Mesenteric fat pad (tissue), 1 donor: ENCODE data around the gene RPS6KA5. TPM values are rescaled to one million over a fixed set of nuclear protein-coding genes. Genes with fewer than 3 reads are reported as not detected.
"Not testable (repeated sequence)": the region's sequence is repeated elsewhere in the genome, so short reads cannot be mapped to it uniquely, and the experiment has no call there.

Source experiments
- DNase-seq: peaks from one replicate; pipeline ENCODE4 v3.0.0-alpha.2; 2020; ENCODE audit warnings: low spot score
- total RNA-seq: library from RNA; stranded (reverse); fragmentation: NEBNext Ultra II Directional; extraction: Animal tissue kit (Norgen Biotek cat#: 25700); gene quantifications from one replicate; pipeline ENCODE4 v1.2.1, GENCODE V29; 2021
- donor health status: DM: yes; HTN: yes; CAD: no.

The RPS6KA5 gene
- total RNA-seq, 1 donor from 2014 or later = 3.2 TPM

DNA sequence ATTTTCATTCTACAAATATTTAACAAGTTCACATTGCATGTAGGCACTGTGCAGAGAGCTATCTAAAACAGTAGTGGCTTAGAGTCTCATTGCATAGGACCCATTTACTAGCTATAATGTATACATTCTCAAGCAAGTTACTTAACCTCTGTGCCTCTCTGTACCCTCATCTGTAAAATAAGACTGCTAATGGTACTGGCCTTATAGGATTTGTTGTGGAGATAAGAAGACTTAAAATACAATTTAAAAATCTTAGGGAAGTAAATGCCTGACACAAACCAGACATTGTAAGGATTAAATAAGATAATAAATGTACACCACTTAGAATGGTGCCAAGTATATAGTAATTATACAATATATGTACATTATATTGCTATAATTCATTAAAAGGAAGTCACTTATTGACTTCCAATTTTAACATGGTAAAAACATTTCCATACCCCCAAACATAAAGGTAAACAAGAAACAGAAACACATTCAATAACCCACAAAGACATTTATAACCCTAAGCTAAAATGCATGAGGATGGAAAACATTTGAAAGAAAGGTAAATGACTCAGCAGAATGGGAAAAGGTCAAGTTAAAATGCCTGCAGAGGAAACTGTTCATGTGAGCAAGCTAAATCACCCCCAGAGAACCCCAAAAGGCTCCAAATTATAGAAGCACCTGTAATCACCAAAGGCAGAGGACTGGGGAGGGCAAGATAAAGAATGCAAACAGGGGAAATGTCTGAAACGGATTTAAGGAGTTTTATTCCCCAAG lies 30.8 kb downstream of the RPS6KA5 start:
- no peak for DNase-seq

GRCh38 chr14:91027561-91027960 lies 32.9 kb downstream of the RPS6KA5 start:
- no peak for DNase-seq

DNA sequence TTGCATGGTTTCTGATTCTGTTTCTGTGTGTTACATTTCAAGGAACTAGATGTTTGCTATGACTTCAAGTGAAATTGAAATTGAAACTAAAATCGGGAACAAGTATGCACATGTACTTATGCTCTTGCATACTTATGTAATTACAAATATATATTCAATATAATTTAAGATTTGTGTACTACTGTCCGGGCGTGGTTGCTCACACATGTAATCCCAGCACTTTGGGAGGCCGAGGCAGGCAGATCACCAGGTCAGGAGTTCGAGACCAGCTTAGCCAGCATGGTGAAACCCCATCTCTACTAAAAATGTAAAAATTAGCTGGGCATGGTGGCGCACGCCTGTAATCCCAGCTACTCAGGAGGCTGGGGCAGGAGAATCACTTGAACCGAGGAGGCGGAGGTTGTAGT lies 37.8 kb downstream of the RPS6KA5 start:
- DNase-seq = not testable (repeated sequence)

GRCh38 chr14:91021991-91022621 lies 38.3 kb downstream of the RPS6KA5 start:
- no peak for DNase-seq

- no peak for DNase-seq
Measured at GRCh38 chr14:91021115-91021514, 39.3 kb downstream of the RPS6KA5 start.

GRCh38 chr14:91019673-91020072 lies 40.8 kb downstream of the RPS6KA5 start:
- DNase-seq = no peak

- no peak for DNase-seq
Measured at GRCh38 chr14:91018481-91018880, 42.0 kb downstream of the RPS6KA5 start.

GRCh38 chr14:91016800-91017410 lies 43.5 kb downstream of the RPS6KA5 start:
- DNase-seq = no peak

DNA sequence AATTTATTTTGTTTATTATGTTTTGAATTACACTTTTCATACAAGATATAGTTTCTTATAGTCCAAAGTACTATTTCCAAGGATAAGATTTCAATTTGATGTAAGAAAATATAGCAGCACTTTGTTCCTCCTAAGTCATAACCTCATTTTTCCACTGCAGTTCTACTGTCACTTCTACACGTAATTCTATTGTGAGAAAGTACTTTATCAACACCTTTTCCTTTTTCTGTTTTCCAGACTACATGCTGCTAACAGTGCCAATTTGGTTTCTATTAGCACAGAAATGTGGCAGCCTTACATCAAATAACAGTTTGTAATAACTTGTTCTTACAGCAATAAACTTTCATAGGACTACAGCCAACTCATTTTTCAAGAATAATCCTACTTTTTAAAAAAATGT lies 45.0 kb downstream of the RPS6KA5 start:
- DNase-seq = no peak

- no peak for DNase-seq
Measured at GRCh38 chr14:91012045-91012444, 48.4 kb downstream of the RPS6KA5 start.

GRCh38 chr14:91010153-91010533 lies 50.3 kb downstream of the RPS6KA5 start:
- DNase-seq = no peak

- no peak for DNase-seq
Measured at GRCh38 chr14:91009501-91010152, 50.8 kb downstream of the RPS6KA5 start.

GRCh38 chr14:91008759-91009409 lies 51.6 kb downstream of the RPS6KA5 start:
- DNase-seq = no peak

DNA sequence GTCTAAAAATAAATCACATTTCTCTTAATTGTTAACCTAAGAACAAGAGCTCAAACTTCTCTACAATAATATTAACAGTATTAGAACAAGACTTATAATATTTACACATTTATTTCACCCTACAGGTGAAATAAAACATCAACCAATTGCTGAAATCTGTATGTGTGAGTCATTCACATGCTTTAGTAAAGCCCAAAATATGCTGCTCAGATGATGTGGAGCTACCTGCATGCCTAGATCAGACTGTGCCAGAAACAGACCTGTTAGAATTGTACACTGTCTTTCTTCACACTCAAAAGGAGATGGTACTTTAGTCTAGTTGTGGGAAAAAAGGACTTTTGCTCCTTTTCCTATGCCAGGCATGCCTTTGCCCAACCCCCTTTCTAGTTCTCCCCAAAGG lies 54.7 kb downstream of the RPS6KA5 start:
- DNase-seq = no peak

GRCh38 chr14:91004987-91005386 lies 55.5 kb downstream of the RPS6KA5 start:
- DNase-seq = no peak

GRCh38 chr14:90999299-90999698 lies 61.1 kb downstream of the RPS6KA5 start:
- no peak for DNase-seq

- DNase-seq = no peak
Measured at GRCh38 chr14:90996967-90997366, 63.5 kb downstream of the RPS6KA5 start.

DNA sequence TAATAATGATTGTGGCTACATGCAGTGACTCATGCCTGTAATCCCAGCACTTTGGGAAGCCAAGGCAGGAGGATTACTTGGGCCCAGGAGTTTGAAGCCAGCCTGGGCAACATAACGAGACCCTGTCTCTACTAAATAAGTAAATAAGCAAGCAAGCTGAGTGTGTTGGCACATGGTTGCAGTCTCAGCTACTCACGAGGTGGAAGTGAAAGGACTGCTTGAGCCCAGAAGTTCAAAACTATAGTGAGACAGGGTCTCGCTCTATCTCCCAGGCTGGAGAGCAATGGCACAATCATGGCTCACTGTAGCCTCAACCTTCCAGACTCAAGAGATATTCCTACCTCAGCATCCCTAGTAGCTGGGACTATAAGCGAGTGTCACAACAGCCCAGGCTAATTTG lies 64.7 kb downstream of the RPS6KA5 start:
- DNase-seq = no peak

- DNase-seq = no peak
Measured at GRCh38 chr14:90993792-90994191, 66.6 kb downstream of the RPS6KA5 start.

DNA sequence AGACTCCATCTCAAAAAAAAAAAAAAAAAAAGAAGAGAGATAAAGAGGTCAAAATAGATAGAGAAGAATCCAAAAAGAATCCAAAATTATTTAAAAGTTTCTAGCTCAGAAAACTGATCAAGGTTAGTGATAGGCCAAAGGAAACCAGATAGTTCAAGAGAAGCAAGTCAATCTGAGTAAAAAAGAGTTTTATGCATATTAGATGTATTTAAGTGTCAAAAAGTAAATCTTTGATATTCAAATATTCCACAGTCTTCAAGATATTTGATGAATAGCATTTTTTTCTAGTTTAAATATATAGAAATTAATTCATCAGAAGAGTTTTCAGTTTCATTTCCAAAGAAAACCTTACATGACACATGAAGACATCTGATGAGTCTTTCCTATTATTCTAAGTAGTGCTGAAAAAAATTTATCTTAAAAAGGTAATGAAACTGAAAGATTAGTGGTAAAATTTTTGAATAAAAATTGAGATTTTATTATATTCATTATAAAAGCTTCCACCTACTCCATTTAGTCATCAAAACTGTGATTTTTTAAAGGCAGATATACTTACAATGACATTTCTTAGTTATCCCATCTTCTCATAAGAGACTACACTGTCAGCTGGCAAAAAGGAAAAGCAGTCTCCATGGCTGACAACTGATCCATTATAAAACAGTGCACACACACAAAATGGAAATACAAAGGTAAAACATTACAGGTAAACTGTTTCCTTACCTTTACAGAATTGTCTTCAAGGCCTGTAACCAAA lies 68.6 kb downstream of the RPS6KA5 start:
- no peak for DNase-seq

DNA sequence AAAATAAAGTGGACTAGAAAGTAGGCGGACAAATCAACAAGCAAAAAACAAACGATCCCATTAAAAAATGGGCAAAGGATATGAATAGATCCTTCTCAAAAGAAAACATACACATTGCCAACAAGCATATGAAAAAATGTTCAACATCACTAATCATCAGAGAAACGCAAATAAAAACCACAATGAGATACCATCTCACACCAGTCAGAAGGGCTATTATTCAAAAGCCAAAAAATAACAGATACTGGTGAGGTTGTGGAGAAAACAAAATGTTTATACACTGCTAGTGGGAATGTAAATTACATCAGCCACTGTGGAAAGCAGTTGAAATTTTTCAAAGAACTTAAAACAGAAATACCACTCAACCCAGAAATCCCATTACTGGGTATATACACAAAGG lies 70.3 kb downstream of the RPS6KA5 start:
- DNase-seq = no peak
